Nucleus accumbens (tissue), 56 donors: ENCODE measurements around the gene MOK.
A peak's percentile ranks its signal among the peaks of the same experiment; 100 is the strongest.

Source experiments
- DNase-seq, 56 donors: peaks; one replicate each; lab custom pipeline; 2025; lab: John Stamatoyannopoulos, UW

MOK gene

DNA sequence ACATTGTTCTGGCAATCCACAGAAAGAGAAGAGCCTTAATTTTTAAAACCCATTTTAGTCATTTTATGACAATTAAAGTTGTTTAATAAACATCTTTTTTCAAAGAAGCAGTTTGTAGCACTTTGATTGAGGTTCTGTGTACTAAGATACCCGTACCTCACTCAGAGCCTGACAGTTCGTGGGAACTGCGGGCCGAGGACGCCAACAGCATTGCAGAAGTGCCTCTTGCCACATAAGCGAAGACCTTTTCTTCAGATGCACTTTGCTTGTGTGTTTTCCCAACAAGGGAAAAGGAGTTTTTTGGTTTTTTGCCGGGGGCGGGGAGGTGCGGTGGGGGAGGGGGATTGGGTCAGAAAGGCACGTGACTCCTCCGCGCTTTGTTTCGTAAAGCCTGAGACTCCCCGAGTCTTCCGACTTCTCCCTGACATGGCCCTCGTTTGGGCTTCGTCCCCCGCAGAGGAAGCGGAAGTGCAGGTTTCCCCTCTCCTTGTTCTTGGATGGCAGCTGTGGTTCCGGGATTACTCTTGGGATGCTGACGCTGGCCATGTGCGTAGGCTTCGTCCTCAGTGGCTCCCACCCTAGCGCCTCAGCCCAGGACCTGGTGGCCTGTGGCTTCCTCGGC lies 94.4 kb downstream of the MOK start:
- DNase-seq: no peak

DNA sequence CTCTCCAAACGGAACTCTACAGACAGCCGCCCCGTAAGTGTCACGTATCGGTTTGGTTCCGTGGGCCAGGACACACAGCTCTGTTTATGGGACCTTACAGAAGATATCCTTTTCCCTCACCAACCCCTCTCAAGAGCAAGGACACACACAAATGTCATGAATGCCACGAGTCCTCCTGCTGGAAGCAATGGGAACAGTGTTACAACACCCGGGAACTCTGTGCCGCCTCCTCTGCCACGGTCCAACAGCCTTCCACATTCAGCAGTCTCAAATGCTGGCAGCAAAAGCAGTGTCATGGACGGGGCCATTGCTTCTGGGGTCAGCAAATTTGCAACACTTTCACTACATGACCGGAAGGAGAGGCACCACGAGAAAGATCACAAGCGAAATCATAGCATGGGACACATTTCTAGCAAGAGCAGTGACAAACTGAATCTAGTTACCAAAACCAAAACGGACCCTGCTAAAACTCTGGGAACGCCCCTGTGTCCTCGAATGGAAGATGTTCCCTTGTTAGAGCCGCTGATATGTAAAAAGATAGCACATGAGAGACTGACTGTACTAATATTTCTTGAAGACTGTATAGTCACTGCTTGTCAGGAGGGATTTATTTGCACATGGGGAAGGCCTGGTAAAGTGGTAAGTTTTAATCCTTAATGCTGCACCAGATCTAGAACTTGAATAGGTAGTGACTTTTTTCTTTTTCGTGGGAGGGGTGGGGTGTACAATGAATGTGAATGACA lies 95.6 kb downstream of the MOK start:
- peak in 46 of 56 donors; percentile 27 to 84 (median 60) for DNase-seq

DNA sequence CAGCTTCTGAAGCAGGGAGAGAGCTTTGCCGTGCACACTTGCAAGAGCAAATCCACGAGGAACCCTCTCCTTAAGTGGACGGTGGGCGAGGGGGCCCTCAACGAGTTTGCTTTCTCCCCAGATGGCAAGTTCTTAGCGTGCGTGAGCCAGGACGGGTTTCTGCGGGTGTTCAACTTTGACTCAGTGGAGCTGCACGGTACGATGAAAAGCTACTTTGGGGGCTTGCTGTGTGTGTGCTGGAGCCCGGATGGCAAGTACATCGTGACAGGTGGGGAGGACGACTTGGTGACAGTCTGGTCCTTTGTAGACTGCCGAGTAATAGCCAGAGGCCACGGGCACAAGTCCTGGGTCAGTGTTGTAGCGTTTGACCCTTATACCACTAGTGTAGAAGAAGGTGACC lies 96.2 kb downstream of the MOK start:
- no peak for DNase-seq

DNA sequence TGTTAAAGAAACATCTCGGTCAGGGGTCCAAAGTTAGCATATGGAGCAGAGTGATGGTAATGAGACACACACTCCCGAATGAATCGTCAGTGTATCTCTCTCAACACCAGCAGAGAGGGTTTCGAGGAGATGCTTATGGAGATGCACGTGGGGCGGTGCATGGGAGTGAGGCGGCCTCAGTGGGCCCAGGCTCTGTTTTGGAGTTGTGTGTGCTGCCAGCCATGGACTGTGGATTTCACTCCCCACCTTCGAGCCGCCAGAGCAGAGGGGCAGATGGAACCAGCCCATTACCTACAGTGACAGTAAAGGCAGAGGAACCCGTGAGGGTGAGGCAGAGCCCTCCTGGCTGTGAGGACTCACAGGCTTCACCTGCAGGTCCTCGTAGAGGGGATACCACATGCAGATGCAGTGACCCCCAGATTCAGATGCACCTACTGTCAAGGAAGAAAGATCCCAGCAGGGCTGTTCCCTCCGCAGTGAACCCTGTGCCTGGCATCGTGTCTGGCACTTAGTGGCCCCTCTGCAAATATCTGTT lies 97.1 kb downstream of the MOK start:
- DNase-seq: no peak

DNA sequence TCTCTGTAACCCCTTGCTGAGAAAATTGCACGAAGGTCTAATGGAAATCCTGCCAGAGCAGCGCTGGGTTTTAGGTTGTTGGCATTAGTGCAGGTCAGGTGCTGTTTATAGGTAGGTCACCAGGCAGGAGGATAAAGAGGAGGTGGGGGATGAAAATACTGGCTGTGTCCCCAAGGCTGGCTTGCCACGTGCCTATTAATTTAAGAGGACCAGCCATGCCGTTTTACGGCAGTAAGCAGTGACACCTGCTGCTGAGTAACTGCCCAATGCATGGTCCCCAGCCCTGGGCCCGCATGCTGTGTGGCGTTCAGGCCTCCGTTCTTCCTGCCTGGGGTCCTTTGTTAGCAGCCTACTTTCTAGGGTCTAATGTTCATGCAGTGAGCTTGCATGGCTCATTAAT lies 98.0 kb downstream of the MOK start:
- peak in 1 of 56 donors; percentile 25 for DNase-seq

DNA sequence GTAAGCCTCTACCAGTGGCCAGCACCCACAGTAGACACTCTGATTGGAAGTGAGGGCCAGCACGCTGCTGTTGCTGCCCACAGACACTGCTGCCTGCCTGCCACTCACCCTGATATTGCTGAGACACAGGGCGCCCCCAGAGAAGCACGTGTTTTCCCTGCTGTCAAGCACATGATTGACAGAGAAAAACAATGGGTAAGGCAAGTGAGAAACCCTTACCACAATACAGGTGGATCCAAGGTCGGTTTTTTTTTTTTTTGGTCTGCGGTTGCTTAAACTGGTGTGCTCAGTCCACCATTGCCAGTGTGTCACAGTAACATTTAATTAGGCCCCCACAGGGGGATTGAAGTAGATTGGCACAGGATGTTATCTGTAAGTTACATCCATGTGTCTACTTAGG lies 99.4 kb downstream of the MOK start:
- no peak for DNase-seq

DNA sequence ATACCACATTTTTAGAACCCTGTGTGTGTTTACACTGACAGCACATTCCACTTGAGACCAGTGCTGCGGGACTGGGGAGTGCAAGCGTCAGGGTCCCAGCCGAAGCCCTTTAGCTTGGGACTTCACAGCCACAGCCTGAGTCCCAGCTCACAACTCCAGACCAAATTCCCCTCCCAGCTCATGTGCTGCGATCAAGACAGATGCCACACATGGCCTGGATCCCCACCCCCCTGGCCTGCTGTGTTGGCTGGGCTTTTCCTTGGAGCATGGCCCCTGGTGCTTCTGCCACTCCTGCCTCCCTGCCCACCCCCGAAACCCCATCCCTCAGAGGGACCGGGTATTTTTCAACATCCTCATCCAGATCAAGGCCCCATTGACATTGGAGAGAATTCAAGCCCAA lies 101.6 kb downstream of the MOK start:
- peak in 16 of 56 donors; percentile 17 to 63 (median 34) for DNase-seq

DNA sequence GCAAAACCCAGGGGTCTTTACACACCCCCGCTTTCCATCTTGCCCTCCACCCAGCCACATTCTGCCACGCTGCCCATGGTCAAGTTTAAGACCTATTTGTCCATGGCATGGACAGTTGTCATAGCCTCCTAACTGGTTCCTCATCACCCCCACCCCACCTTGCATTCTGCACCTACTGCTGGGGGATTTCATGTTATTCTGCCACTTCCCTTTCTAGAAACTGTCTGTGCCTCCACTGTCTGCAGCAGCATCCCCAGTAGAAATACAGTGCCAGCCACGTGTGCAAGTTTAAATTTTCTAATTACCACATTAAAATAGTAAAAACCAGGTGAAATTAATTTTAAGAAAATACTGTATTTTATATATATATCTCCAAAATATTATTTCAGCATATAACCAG lies 102.0 kb downstream of the MOK start:
- no peak for DNase-seq

DNA sequence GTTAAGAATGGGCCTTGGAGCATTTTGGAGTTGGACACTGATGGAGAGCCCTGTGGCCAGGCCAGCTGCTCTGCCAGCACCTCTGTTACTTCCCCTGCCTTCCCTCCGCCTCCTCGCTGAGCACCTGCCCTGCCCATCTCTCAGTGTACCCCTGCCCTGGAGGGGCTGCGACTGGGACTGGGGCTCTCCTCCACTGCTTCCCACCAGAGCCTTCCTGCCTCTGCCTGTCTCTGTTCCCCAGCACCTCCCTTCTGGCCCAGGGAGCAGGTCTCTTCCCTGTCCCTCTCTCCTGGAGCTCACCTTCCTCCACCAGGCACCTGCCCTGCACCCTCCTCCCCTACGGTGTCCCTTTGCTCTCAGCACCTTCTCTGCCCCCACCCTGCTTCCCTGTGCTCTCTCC lies 103.2 kb downstream of the MOK start:
- no peak for DNase-seq

DNA sequence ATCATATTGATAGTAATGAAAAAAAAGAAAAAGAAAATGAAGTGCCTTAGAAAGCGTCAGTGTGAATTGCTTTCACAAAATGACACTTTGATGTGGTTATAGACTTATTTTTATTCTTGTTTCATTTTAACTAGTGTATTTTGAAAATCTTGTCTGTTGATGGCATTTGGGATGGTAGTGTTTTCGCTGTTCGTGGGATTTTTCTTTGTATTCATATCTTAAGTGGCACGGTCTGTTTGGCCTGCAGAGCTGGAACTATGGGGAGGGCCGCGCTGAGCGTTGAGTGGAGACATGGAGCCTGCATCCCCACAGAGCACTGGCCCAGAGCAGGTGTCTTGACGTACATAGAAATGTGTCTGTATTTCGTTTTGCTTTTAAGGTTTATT lies 103.6 kb downstream of the MOK start:
- no peak for DNase-seq

DNA sequence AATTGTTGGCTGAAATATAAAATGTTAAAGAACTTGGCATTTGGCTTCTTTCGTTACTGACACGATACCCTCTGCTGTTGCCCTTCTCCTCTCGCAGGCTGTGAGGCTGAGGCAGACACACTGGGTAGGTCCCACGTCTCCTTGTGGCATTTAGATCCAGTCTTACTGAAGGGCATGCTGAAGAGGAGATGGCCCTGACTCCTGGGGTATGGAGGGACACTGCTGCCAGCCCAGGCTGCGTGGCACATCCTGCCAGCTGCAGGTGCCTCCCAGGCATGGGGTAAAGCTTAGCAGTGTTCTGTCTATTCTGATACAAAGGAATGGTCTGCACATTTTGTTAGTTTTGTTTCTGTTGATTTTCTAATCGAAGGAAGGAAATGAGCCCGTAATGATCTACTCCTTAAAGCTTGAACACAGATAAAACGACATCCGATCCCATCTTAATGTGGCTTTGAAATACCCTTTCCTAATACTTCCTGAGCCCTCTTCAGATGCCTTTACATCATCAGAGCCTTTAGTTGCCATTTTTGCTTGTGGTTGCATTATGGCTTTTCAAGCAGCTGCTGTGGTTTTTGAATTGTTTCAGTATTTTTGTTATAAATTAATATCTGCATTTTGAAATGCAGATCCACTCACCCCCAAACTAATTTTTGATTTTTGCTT lies 104.1 kb downstream of the MOK start:
- peak in 2 of 56 donors; percentile 24 for DNase-seq

DNA sequence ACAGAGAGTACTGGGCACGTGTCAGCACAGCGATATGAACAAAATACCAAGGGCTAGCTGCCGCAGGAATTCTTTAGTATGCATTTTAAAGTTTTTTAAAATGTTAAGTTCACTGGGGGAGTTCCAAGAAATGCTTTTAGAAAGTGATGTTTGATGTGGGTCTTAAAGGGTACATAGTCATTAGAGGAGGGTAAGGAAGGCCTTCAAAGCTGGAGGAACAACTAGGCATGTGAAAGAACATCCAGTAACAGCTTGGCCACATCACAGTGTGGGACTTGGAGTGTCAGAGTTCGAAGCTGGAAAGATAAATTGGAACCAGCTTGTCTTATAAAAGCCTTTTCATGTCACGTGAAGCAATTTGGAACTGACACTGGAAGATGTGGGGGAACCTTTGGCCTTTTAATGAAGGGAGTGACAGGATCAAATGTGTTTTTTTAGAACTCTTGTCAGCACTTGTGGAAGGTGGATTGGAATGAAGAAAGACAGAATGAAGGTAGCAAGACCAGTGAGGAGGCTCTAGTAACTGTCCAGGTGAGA lies 107.6 kb downstream of the MOK start:
- DNase-seq: no peak

DNA sequence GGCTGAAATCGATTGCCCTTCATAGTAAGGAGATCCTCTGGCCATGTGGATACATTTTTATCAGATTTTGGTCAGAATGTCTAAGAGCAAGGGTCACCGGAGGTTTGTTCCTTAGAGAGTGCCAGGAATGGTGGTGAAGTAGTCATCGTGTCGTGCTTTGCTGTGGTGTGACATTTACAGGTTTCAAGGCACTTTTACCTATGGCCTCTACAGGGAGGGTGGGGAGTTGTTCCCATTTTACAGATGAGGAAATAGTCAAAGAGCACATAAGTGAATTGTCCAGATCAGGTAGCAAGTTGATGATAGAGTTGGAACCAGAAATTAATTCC lies 108.1 kb downstream of the MOK start:
- no peak for DNase-seq

DNA sequence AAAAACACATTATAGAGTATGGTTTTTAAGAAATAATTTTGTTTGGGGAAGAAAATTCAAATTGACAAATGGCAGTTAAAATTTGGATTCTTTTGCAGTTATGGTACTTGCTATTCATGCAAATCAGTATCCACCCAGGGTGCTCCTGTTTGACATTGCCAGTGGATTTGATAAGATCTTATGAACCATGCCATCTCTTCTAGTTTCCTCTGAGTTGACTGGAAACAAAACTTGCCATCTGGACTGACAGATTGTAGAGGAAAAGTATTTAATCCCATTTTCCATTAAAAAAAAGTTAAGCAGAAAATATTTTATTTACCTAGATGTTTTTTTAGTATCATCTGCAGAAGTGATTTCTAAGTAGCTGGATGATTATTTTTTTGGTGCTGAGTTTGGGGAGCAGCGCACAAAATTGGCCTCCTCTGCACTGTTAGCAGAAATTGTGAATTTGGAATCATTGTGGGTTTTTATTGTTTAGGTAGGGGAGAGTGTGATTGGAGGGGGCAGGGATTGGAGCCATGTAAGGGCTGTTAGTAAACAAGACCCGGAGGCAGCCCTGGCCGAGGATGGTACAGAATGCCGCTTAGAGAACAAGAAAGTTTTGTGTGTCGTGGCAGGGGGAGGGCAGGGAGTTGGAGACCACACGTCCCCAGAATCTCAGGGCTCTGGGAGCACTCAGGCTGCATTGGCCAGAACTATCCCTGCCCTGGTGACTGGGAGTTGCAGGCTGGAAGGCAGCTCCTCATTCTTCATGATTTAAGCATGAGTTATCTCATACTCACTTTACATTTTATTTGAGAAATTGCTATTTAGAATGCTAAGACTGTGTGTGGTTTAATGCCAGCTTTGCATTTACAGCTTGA lies 108.7 kb downstream of the MOK start:
- DNase-seq: peak in 52 of 56 donors; percentile 33 to 98 (median 84)

DNA sequence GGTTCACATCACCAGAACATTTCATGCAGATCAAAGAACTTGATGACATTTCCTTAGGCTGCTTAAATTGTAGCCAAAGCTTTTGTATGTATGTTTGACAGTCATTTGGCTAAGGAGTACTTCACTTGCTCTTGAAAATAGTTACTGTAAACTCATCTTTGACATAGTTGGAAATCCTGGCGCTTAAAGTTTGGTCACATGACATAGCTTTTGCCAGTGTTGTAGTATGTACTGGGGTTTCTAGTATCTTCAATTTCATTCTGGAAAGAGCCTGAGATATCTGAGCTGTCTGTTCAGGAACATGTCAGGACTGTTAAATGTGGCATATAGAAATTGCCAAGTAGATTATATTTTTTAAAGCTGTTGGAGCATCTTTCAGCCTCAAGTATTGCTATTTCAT lies 109.5 kb downstream of the MOK start:
- no peak for DNase-seq

DNA sequence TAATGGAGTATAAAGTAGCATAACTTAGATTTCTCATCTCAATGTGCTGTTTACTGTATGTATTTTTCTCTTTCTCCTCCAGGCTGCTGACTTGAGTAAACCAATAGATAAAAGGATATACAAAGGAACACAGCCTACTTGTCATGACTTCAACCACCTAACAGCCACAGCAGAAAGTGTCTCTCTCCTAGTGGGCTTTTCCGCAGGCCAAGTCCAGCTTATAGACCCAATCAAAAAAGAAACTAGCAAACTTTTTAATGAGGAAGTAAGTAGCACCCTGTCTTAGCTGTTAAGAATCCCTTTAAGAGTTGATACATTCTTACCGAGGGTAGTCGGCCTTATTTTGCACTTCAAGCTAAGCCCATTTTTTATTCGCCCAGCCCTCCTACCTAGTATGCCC lies 110.1 kb downstream of the MOK start:
- DNase-seq: no peak

DNA sequence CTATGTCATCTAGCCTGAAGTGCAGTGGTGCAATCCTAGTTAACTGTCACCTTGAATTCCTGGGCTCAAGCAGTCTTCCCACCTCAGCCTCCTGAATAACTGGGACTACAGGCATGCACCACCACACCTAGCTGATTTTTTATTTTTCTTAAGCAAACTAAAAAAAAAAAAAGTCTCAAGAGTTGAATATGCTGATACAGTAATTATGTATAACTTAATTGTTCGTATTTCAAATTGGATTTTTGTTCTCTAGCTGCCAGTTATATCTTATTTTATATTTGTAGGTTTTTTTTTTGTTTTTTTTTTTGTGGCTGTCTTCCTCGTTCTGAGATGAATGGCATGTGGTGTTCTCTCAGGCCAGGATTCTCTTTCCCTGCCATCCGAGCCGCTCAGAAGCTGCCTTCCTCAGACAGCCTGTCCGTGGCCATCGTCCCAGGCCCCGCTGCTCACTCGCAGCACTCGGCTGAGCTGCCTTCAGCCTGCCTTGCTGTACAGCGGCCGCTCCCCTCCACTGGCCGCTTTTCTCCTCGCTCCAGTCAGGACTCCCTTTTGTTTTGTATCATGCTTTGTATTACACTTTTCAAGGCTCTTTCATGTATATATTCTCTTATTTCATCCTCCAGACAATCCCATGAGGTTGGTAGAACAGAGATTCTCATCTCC lies 112.0 kb downstream of the MOK start:
- peak in 26 of 56 donors; percentile 23 to 71 (median 42) for DNase-seq

DNA sequence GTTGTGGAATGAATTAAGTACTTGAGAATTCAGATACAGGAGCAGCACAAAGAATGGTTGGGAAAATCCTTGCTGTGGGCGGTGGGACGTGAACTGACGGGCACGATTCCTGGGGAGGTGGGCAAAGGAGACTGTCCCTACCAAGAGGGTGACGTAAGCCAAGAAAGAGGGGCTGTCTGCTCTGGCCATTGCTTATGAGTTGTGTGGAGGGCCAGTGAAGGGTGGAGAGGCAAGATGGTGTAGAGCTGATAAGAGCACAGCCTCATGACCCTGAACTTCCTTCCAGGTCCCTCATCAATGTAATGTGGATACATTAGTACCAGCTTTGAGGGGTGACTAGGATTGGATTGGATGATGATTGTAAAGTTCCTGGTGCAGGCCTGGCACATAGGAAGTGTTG lies 115.1 kb downstream of the MOK start:
- DNase-seq: no peak

DNA sequence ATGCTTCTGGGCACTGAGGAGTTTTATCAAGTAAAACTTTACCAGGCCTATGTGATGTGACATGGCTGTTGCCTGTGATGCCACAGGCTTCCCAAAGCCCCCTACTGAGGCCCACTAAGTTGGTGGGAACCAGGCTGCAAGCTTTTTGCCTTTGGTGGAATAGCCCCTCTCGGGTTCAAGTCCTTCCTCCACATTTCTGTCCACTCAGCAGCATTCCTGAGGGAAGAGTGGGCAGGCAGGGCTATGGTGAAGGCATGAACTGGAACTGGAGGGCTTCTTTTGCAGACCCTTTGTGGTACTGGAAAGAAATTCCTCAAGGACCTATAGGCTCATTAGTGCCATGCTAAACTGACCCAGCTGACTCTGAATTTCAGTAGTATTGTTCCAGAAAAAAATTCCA lies 116.8 kb downstream of the MOK start:
- DNase-seq: no peak

DNA sequence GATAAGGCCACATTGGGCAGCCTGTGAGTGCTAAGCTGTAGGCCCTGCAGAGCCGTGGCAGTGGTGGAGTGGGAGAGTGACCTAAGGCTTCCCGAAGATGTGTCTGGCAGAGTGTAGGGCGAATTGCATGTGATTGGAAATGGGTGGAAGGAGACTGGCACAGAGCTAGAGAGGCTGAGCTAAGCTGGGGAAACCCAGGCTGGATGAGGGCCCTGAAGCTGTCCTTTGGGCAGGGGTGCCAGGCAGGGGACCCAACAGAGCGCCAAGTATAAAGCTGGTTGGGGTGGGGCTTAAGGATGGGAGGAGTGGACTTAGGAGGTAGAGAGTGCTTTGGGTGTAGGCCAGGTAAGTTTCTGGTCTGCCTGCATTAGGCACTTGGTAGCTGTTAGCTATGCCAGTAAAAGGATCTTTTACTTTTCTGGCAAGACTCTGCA lies 117.4 kb downstream of the MOK start:
- peak in 6 of 56 donors; percentile 26 to 68 (median 40) for DNase-seq
